Esophagus muscularis mucosa (tissue), 4 donors: ENCODE measurements around the gene CHAD. TPM values are rescaled to one million over a fixed set of nuclear protein-coding genes. Genes with fewer than 3 reads are reported as not detected.

Experiments
- DNase-seq: peaks from one replicate; pipeline ENCODE4 v3.0.0-alpha.2; 2017; ENCODE audit errors: extremely low spot score
- H3K27ac ChIP-seq, 4 donors: fragments of 200-600 bp; sonication (generic); replicated peaks in 1 of 4; 1 replicate in 3 of 4; 2 replicates in 1 of 4; pipeline ENCODE4 v1.5.1; 2016 to 2019; ENCODE audit warnings: mild to moderate bottlenecking in 1 of 4
- H3K27me3 ChIP-seq, 4 donors: fragments of 200-600 bp; sonication (generic); one replicate each; pipeline versions ENCODE4 v1.5.1 to v1.6.0; 2016 to 2019
- H3K36me3 ChIP-seq, 4 donors: fragments of 200-600 bp; sonication (generic); one replicate each; pipeline ENCODE4 v1.5.1; 2016 to 2019
- H3K4me1 ChIP-seq, 4 donors: fragments of 200-600 bp; sonication (generic); one replicate each; pipeline ENCODE4 v1.5.1; 2016 to 2019
- H3K4me3 ChIP-seq, 4 donors: fragments of 200-600 bp; sonication (generic); 1 replicate in 2 of 4; 2 replicates in 2 of 4; pipeline ENCODE4 v1.5.1; 2016 to 2019; ENCODE audit warnings: mild to moderate bottlenecking in 4 of 4, moderate library complexity in 1 of 4
- H3K9me3 ChIP-seq, 4 donors: fragments of 200-600 bp; sonication (generic); 1 replicate in 3 of 4; 2 replicates in 1 of 4; pipeline ENCODE4 v1.5.1; 2016 to 2019
- CTCF ChIP-seq, 3 experiments: fragments of 200-600 bp in 2 of 3; fragments of 450-650 bp in 1 of 3; sonication (generic) in 2 of 3; IDR thresholded peaks; one replicate each; pipeline ENCODE4 v1.5.1; 2017 to 2019; ENCODE audit warnings: antibody characterized with exemption in 3 of 3, mild to moderate bottlenecking in 2 of 3, moderate library complexity in 1 of 3
- EP300 ChIP-seq: sonication (generic); formaldehyde crosslinking; IDR thresholded peaks from one replicate; pipeline ENCODE4 v1.6.1; 2017; ENCODE audit warnings: antibody characterized with exemption
- POLR2A ChIP-seq: fragments of 450-650 bp; IDR thresholded peaks from one replicate; pipeline ENCODE4 v1.6.1; 2017; ENCODE audit warnings: antibody characterized with exemption, moderate library complexity, mild to moderate bottlenecking, low read depth
- POLR2AphosphoS5 ChIP-seq, 2 donors: sonication (generic); formaldehyde crosslinking; IDR thresholded peaks; one replicate each; pipeline ENCODE4 v1.6.1; 2017; ENCODE audit warnings: antibody characterized with exemption in 2 of 2
- WGBS: methylation state at CpG from one replicate; pipeline ENCODE4 v1.1.5; 2018; 5-methylcytosine and 5-hydroxymethylcytosine counted together
- intact Hi-C: fragments of 100-400 bp; cut with DNase I; formaldehyde crosslinking; loops from one replicate; pipeline ENCODE4 v1.15.1; 2023
- total RNA-seq, 4 donors: library from RNA; depleted of rRNA; stranded (reverse); fragments of >200 nt; gene quantifications; one replicate each; pipeline versions ENCODE4 v1.1.0 to v1.2.1, GENCODE V29; 2016

CHAD gene
- total RNA-seq: not detected

DNA sequence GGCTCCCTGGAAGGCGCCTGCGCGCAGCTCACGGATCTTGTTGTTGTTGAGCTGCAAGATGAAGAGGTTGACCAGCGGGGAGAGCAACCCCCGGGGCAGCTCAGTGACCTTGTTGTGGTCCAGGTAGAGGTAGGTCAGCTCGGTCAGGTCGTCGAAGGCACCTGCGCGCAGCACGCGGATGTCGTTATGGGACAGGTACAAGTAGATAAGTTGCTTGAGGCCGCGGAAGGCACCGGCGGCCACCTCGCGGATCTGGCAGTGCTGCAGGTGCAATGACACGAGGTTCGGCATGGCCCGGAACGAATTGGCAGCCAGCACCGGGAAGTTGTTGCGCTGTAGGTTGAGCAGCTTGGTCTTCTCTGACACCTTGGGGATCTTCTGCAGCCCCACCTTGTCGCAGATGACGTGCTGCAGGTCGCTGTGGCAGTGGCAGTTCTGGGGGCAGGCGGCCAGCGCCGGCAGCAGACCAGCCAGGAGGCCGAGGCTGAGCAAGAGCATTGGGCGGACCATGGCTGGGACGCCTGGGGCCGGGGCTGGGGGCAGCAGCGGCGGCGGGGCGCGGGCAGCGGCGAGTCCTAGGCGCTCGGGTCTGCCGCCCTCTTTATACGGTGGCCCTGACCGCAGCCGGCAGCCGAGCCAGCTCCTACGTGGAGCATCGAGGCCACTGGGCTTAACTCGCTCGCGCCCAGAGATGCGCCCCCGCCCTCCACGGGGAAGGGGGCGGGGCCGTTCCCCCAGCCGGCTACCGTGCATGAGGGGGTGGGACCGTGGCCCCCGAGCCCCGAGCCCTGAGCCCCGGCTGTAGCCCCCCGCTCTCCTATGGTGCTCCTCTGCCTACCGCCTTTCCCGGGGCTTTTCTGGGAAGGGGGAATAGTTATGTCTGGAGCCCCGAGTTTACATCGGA lies at the start of gene CHAD:
CHAD (minus strand) TSS at position 577 of the 904 bp plus-strand sequence; CDS start at position 510, 67 bp downstream.
- no peak for TF ChIP-seq POLR2AphosphoS5 (IDR thresholded peaks at IDR 0.05)
- no peak for TF ChIP-seq CTCF (IDR thresholded peaks at IDR 0.05)
- TF ChIP-seq POLR2A: no peak
- no peak for TF ChIP-seq EP300
- Histone ChIP-seq H3K36me3 (peaks cover 0 to 19% (median 10%) of the 10 kb centered on the region in 4 donors), H3K9me3 (no peaks in the 10 kb centered on the region), H3K27me3 (peaks cover 0 to 48% (median 16%) of the 10 kb centered on the region in 4 donors), H3K4me1 (peaks cover 10 to 20% (median 17%) of the 10 kb centered on the region in 4 donors), H3K27ac (no peak within 1 kb of the TSS), H3K4me3 (peak within 1 kb of the TSS; percentile 43 to 49 (median 44))
- DNase-seq: no peak
- intact Hi-C loops: no loop called here
- WGBS: 41% methylated on average over 15 of the region's 71 CpGs

DNA sequence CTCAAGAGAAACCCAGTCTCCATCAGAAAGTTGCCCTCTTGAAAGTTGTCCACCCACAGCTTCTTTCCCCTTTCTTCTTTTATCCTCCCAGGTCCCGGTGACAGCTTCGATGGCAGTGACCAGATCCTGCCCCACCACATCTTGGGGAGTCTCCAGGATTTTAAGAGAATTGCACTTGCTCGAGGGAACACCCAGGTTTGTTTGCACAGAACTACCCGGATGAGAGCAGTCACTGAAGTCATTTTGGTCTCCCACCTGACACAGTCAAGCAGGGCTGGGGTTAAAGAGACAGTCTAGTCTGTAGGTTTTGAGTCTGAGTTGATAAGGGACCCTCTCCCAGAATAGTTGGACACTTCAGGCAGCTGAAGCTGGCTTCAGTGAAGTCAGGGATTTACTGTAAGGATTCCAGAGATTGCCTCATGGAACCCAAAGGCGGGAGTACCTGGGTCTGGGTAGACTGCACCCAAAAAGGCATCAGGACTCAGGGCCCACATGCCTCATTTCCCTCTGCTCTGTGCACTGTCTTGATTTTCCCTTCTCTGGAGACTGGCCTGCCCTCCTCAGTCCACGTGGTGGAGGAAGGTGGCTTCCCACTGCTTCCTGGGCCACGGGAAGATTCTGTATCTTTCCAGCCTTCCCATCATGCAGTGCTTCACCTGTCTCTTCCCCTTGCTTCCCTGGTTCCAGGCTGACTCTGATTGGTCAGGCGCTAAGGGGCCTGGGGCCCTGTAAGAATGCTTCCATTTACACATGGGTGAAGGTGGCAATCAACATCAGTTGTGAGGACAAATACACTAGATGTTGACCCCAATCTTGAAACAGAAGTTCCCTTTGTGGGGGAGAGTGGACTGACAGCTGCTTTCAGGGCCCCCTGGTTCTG lies 49.1 kb upstream of the CHAD start:
- intact Hi-C loops: no loop called here
- 80% methylated on average over 8 of the region's 8 CpGs for WGBS

GRCh38 chr17:50517011-50517410 lies 48.3 kb upstream of the CHAD start:
- H3K36me3 ChIP-seq: no peaks in the 10 kb centered on the region
- H3K4me3 ChIP-seq: no peak overlapping the region
- H3K4me1 ChIP-seq: peaks cover 11 to 18% (median 12%) of the 10 kb centered on the region in 4 donors
- H3K27ac ChIP-seq: no peak overlapping the region
- intact Hi-C loops: no loop called here
- H3K9me3 ChIP-seq: no peaks in the 10 kb centered on the region
- 88% methylated on average over 4 of the region's 4 CpGs for WGBS
- no peak for DNase-seq
- H3K27me3 ChIP-seq: no peaks in the 10 kb centered on the region
- TF ChIP-seq POLR2AphosphoS5 (IDR thresholded peaks at IDR 0.05) (no peak), POLR2A (no peak), EP300 (no peak), CTCF (IDR thresholded peaks at IDR 0.05) (no peak)

More for the DNA sequence above, 49.1 kb upstream of the CHAD start:
- Histone ChIP-seq H3K36me3 (no peaks in the 10 kb centered on the region), H3K27me3 (no peaks in the 10 kb centered on the region), H3K4me3 (no peak overlapping the region), H3K9me3 (no peaks in the 10 kb centered on the region), H3K4me1 (peaks cover 11 to 18% (median 12%) of the 10 kb centered on the region in 4 donors), H3K27ac (no peak overlapping the region)
- no peak for DNase-seq
- TF ChIP-seq EP300 (no peak), POLR2A (no peak)

DNA sequence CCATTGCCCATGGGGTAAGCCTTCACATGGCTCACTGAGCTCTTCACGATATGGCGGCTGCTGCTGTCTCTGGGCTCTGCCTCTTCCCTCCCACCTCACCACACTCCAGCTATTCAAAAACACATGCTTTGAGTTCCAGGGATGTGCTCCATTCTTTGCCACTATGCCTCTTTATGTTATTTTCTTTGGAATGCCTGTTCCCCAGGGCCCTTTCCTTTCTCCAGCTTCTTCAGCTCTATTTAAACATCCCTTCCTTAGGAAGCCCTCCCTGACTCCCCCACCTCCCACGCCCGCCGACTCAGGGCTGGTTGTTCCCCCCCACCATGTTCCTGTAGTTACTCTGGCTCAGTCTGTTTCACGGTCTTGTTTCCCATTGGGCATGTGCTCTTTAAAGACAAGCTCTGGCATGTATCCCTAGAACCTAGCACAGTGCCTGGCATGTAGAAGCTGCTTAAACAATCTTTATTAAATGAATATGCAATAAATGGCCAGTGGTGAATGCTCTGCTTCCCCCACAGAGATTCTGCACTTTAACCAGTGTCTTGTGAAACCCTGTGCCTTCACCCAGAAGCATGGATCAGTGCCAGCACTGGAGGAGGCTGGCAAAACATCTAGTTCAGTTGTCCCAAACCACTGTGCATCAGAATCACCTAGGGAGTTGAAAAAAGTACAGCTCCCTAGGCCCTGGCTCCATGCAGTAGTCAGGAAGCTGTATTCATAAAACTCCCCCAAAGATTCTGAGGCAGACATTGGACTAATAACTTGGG lies 46.4 kb upstream of the CHAD start:
- Histone ChIP-seq H3K9me3 (no peaks in the 10 kb centered on the region), H3K4me3 (no peak overlapping the region), H3K4me1 (peaks cover 12 to 22% (median 16%) of the 10 kb centered on the region in 4 donors), H3K27ac (peak overlapping the region in 2 of 4 donors; percentile 26 to 45), H3K36me3 (no peaks in the 10 kb centered on the region), H3K27me3 (no peaks in the 10 kb centered on the region)
- TF ChIP-seq POLR2AphosphoS5 (IDR thresholded peaks at IDR 0.05) (peak in 1 of 2 donors; percentile 19), POLR2A (no peak)
- no peak for DNase-seq
- intact Hi-C loops: no loop called here
- 69% methylated on average over 6 of the region's 6 CpGs for WGBS

DNA sequence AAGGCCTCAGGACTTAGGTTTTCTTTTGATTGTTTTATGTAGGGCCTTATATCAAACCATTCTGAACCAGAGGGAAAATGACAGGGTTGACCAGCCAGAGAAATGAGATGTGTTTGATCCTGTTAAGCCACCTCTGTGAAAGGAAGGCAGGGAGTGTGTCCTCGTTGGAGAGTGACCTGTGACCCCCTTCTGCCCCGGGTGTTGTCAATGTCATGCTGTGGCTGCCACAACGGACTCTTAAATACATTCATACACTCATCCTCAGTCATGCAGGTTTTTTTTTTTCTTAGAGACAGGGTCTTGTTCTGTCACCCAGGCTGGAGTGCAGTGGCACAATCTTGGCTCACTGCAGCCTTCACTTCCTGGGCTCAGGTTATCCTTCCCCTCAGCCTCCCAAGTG lies 45.7 kb upstream of the CHAD start:
- WGBS: 82% methylated on average over 3 of the region's 3 CpGs
- Histone ChIP-seq H3K4me1 (peaks cover 13 to 22% (median 17%) of the 10 kb centered on the region in 4 donors), H3K27me3 (no peaks in the 10 kb centered on the region), H3K27ac (peak overlapping the region in 1 of 4 donors; percentile 45), H3K4me3 (no peak overlapping the region), H3K9me3 (no peaks in the 10 kb centered on the region), H3K36me3 (no peaks in the 10 kb centered on the region)
- TF ChIP-seq POLR2A (no peak), EP300 (no peak), CTCF (IDR thresholded peaks at IDR 0.05) (no peak)
- intact Hi-C loops: no loop called here
- no peak for DNase-seq
